Measurements from ENCODE around the gene RAB31. TPM values are rescaled to one million over a fixed set of nuclear protein-coding genes. Genes with fewer than 3 reads are reported as not detected.

Gene RAB31
- total RNA-seq, 2 donors from 2014 or later: 4.7 to 16.0 TPM

DNA sequence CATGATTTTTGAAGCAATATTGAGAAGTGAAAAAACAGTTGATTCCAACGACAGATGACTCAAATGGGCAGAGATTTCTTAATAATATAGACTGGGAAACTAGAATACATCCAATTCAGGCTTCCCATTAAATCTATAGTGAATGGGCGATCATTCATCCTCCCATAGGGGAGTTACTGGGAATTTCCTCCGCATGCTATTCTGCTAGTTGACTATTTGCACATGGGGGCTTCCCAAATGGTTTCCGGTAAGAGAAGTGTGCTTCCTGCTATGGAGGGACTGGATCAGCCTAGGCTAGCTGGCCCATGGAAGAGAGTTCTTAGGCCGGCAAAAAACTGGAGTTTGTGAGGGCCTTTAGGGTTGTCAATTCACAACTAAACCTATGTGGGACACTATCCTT, 203.1 kb downstream of the RAB31 start:
- Histone ChIP-seq H3K4me3 (no peak overlapping the region), H3K27ac (no peak overlapping the region), H3K27me3 (no peaks in the 10 kb centered on the region), H3K9me3 (no peaks in the 10 kb centered on the region), H3K36me3 (no peaks in the 10 kb centered on the region), H3K4me1 (no peaks in the 10 kb centered on the region), H3K9ac (ENCODE audit: low read depth in 2 of 2, low read length in 2 of 2) (no peak overlapping the region)
- no peak for DNase-seq
- TF ChIP-seq, protein P1, sequence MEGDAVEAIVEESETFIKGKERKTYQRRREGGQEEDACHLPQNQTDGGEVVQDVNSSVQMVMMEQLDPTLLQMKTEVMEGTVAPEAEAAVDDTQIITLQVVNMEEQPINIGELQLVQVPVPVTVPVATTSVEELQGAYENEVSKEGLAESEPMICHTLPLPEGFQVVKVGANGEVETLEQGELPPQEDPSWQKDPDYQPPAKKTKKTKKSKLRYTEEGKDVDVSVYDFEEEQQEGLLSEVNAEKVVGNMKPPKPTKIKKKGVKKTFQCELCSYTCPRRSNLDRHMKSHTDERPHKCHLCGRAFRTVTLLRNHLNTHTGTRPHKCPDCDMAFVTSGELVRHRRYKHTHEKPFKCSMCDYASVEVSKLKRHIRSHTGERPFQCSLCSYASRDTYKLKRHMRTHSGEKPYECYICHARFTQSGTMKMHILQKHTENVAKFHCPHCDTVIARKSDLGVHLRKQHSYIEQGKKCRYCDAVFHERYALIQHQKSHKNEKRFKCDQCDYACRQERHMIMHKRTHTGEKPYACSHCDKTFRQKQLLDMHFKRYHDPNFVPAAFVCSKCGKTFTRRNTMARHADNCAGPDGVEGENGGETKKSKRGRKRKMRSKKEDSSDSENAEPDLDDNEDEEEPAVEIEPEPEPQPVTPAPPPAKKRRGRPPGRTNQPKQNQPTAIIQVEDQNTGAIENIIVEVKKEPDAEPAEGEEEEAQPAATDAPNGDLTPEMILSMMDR (IDR thresholded peaks at IDR 0.05): no peak
- intact Hi-C loops (cut with DNase I): no loop called here

Other genes with a start within 250 kb of the RAB31 start
- gene RALBP1, start 232.8 kb upstream of the RAB31 start, total RNA-seq: 10 to 100 TPM; 59.1 to 64.9 TPM
- gene PPP4R1, start 93.7 kb upstream of the RAB31 start, total RNA-seq: 10 to 100 TPM; 52.5 to 77.5 TPM
- gene TXNDC2, start 177.7 kb downstream of the RAB31 start, total RNA-seq: not detected
- gene VAPA, start 205.7 kb downstream of the RAB31 start, total RNA-seq: 100 to 1,000 TPM; 224 to 295 TPM

Measured in colonic mucosa (tissue), 4 donors.